ENCODE results near the gene TRPM5.

DNA sequence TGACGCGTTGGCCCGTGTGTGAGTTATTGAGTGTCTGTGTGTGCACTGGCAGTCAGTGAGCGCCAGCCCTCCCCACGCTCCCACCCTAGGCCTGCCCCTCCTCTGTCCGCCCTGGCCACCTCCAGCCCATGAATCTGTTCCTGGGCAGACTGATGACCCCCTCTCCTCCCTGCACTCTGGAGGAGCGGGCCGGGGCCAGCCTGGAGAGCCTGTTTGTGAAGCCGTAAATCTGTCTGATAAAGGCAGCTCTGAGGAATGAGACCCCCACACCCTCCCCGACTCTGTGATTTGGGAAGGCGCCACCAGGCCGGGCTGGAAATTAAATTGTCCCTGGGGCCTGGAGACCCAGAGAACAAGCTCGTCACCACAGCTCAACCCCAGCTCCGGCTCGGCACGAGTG is 35.2 kb downstream of the TRPM5 start:
- TF ChIP-seq POLR2AphosphoS5 (IDR thresholded peaks at IDR 0.05) (no peak), CTCF (IDR thresholded peaks at IDR 0.05) (no peak), POLR2A (IDR thresholded peaks at IDR 0.05; ENCODE audit: low read depth) (no peak)

All from esophagus muscularis mucosa (tissue), 3 donors.